HepG2 (cell line): Measurements from ENCODE around the gene MESD. TPM values are rescaled to one million over a fixed set of nuclear protein-coding genes. Genes with fewer than 3 reads are reported as not detected.

Experiments
- ATAC-seq: fragments of 200-7000 bp; cut with Tn5 transposase; 3 replicates; pipeline ENCODE4 v1.9.1; 2020; ENCODE audit warnings: mild to moderate bottlenecking, moderate library complexity
- BruUV-seq: library from RNA; stranded (reverse); fragments of 400-500 nt; replicated peaks from 2 replicates; lab custom pipeline; 2021; lab: Mats Ljungman, UMichigan
- CTCF ChIA-PET: fragments of 300-600 bp; formaldehyde crosslinking; extraction: SDS; loops from one replicate; lab custom pipeline; 2021; ENCODE audit warnings: low total read pairs, inconsistent platforms, low intra/inter-chr PET ratio; lab: Yijun Ruan, JAX
- POLR2A ChIA-PET: fragments of 350-600 bp; sonication (Branson Sonifier 250); formaldehyde crosslinking; loops from one replicate; lab custom pipeline; 2020; ENCODE audit warnings: antibody characterized with exemption, inconsistent platforms; lab: Yijun Ruan, JAX
- DNase-seq: peaks from one replicate; pipeline ENCODE4 v3.0.0-alpha.2; 2015; ENCODE audit warnings: low spot score
- FAIRE-seq: peaks from 3 replicates; lab custom pipeline; 2011; peaks lifted over from hg19 to GRCh38; lab: Jason Lieb, UNC
- H2AFZ ChIP-seq: one replicate; pipeline ENCODE4 v1.6.1; 2011; ENCODE audit warnings: low read length, inconsistent platforms
- H3K27ac ChIP-seq: fragments of 300-600 bp; 3 replicates; pipeline ENCODE4 v1.8.0; 2011; ENCODE audit warnings: mixed run types, mild to moderate bottlenecking, mixed read lengths, low read length, inconsistent platforms; ENCODE audit not compliant: insufficient read depth; ENCODE audit errors: extremely low read length
- H3K27me3 ChIP-seq, 2 experiments: fragments of 200-600 bp in 1 of 2; 2 replicates in 1 of 2; 3 replicates in 1 of 2; pipeline versions ENCODE4 v1.6.0 to v1.8.0; 2011; ENCODE audit warnings: low read length in 2 of 2, mild to moderate bottlenecking in 2 of 2, moderate library complexity in 2 of 2, inconsistent platforms in 1 of 2; ENCODE audit not compliant: insufficient read depth in 2 of 2, control insufficient read depth in 1 of 2
- H3K36me3 ChIP-seq, 2 experiments: fragments of 200-600 bp in 1 of 2; replicated peaks in 1 of 2; 2 replicates in 1 of 2; 3 replicates in 1 of 2; pipeline versions ENCODE4 v1.5.1 to v1.8.0; 2011; ENCODE audit warnings: low read length in 2 of 2, inconsistent platforms in 1 of 2; ENCODE audit not compliant: insufficient read depth in 2 of 2, control insufficient read depth in 1 of 2
- H3K4me1 ChIP-seq: 2 replicates; pipeline ENCODE4 v1.5.1; 2012; ENCODE audit warnings: low read length, inconsistent platforms; ENCODE audit not compliant: insufficient read depth
- H3K4me2 ChIP-seq: 2 replicates; pipeline ENCODE4 v1.6.0; 2011; ENCODE audit warnings: low read depth, low read length, inconsistent platforms
- H3K4me3 ChIP-seq, 3 experiments: fragments of 200-600 bp in 1 of 3; sonication (generic), shearing (Covaris generic) in 1 of 3; replicated peaks in 1 of 3; 2 replicates each; pipeline ENCODE4 v1.5.1; 2011 to 2016; ENCODE audit warnings: low read length in 3 of 3, inconsistent platforms in 2 of 3, low read depth in 2 of 3, mild to moderate bottlenecking in 2 of 3, control low read depth in 1 of 3, mixed read lengths in 1 of 3; ENCODE audit not compliant: insufficient read depth in 1 of 3
- H3K79me2 ChIP-seq: one replicate; pipeline ENCODE4 v1.6.1; 2011; ENCODE audit warnings: low read length, inconsistent platforms; ENCODE audit not compliant: insufficient read depth
- H3K9ac ChIP-seq: 2 replicates; pipeline ENCODE4 v1.6.0; 2011; ENCODE audit warnings: mild to moderate bottlenecking, low read depth, low read length, inconsistent platforms; ENCODE audit not compliant: insufficient read depth
- H3K9me3 ChIP-seq: 2 replicates; pipeline ENCODE4 v1.5.1; 2012; ENCODE audit warnings: mild to moderate bottlenecking, low read length
- H4K20me1 ChIP-seq: 2 replicates; pipeline ENCODE4 v1.6.0; 2011; ENCODE audit warnings: inconsistent platforms, mild to moderate bottlenecking, low read length, moderate library complexity; ENCODE audit not compliant: insufficient read depth
- IRF2 ChIP-seq: IDR thresholded peaks from 2 replicates; pipeline ENCODE4 v1.6.1; 2018; ENCODE audit warnings: missing genetic modification reagents, missing compliant biosample characterization
- PRDM10 ChIP-seq: sonication (generic); formaldehyde crosslinking; IDR thresholded peaks from 2 replicates; pipeline ENCODE4 v1.4.0; 2020; ENCODE audit warnings: low read depth, missing genetic modification reagents
- SOX6 ChIP-seq, 2 experiments: fragments of 450-650 bp in 1 of 2; sonication (generic) in 1 of 2; formaldehyde crosslinking in 1 of 2; IDR thresholded peaks; 2 replicates each; pipeline versions ENCODE4 v1.4.0 to v1.6.1; 2017 to 2020; ENCODE audit warnings: antibody characterized with exemption in 1 of 2, mild to moderate bottlenecking in 1 of 2, missing genetic modification reagents in 1 of 2
- TEAD2 ChIP-seq: sonication (generic); formaldehyde crosslinking; IDR thresholded peaks from 2 replicates; pipeline ENCODE4 v1.9.0; 2021; ENCODE audit warnings: missing genetic modification reagents
- ZBTB7B ChIP-seq: sonication (generic); formaldehyde crosslinking; IDR thresholded peaks from 2 replicates; pipeline ENCODE4 v1.4.0; 2020; ENCODE audit warnings: missing genetic modification reagents
- ZBTB8A ChIP-seq: sonication (generic); formaldehyde crosslinking; IDR thresholded peaks from 2 replicates; pipeline ENCODE4 v1.4.0; 2020; ENCODE audit warnings: mild to moderate bottlenecking, low read depth, missing genetic modification reagents, borderline replicate concordance
- ZNF180 ChIP-seq: sonication (generic); formaldehyde crosslinking; IDR thresholded peaks from 2 replicates; pipeline ENCODE4 v1.4.0; 2020; ENCODE audit warnings: low read depth, missing genetic modification reagents, borderline replicate concordance
- ZNF576 ChIP-seq: sonication (generic); formaldehyde crosslinking; IDR thresholded peaks from 2 replicates; pipeline ENCODE4 v1.4.0; 2020; ENCODE audit warnings: mild to moderate bottlenecking, missing genetic modification reagents
- ZNF616 ChIP-seq: sonication (generic); formaldehyde crosslinking; IDR thresholded peaks from 2 replicates; pipeline ENCODE4 v1.5.0; 2020; ENCODE audit warnings: low read depth, mild to moderate bottlenecking, missing genetic modification reagents
- WGBS: methylation state at CpG from one replicate; pipeline ENCODE4 v1.1.6; 2017; ENCODE audit warnings: low lambda C conversion rate; 5-methylcytosine and 5-hydroxymethylcytosine counted together
- in situ Hi-C: cut with HindIII; loops from 2 replicates; pipeline ENCODE4 v1.10.0; 2017; ENCODE audit warnings: low pct_unique_long_range_greater_than_20kb; ENCODE audit not compliant: extremely low pct_ligation_motif_present
- intact Hi-C: fragments of 100-400 bp; cut with micrococcal nuclease; formaldehyde crosslinking; loops from one replicate; pipeline ENCODE4 v1.10.0; 2022; ENCODE audit not compliant: unreplicated experiment
- polyA plus RNA-seq, 8 experiments: library from polyadenylated mRNA; depleted of rRNA in 3 of 8; stranded (reverse) in 7 of 8; unstranded in 1 of 8; fragments of >200 nt; fragmentation: Illumina TruSeq in 4 of 8; extraction: Trizol in 4 of 8; gene quantifications; 2 replicates each; pipeline versions ENCODE4 v1.2.1 to v1.2.3, GENCODE V29; 2011 to 2016; ENCODE audit warnings: low read depth in 4 of 8, missing spikeins in 1 of 8, mixed read lengths in 1 of 8; ENCODE audit not compliant: insufficient read depth in 1 of 8
- total RNA-seq, 5 experiments: library from RNA; depleted of rRNA; stranded (reverse); fragments of >200 nt; fragmentation: Illumina TruSeq; extraction: Trizol; gene quantifications; 2 replicates each; pipeline ENCODE4 v1.2.3, GENCODE V29; 2016; ENCODE audit warnings: low read depth in 1 of 5
- TF ChIP-seq, protein P1 (sequence below), 2 experiments: fragments of 450-650 bp in 1 of 2; sonication (generic) in 1 of 2; formaldehyde crosslinking; IDR thresholded peaks; 2 replicates each; pipeline versions ENCODE4 v1.5.0 to v1.8.0; 2020 to 2022; ENCODE audit warnings: mild to moderate bottlenecking in 1 of 2, missing genetic modification reagents in 1 of 2

The MESD gene
- total and polyA plus RNA-seq, 2 of the 13 experiments (the other 11 are each of a cell fraction or from before 2014, with no cell fraction given): 18.0 to 46.2 TPM

DNA sequence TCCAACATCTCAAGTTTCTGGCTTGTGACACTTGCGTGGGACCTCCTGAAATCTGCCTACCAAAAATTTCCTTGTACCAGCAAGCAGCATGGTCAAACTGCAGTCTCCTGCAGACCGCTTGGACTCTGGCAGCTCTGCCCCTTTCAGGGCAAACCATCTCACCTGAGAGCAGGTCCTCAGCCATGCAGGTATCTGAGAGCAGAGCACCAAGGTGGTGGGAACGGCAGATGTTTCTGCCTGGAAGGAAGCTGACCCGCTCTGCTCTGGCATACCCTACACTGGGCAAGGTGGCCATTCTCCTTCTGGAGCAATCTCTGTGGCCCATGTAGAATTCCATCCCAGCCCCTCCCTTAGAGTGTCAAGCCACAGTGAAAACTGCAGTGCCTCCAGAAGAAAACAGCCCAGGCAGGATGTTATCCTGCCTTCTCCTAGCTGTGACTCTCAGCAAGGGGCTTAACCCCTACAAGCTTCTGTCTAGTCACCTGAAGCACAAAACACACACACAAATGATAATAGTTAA lies 21.6 kb downstream of the MESD start:
- CTCF ChIA-PET: no interaction called here
- Histone ChIP-seq H3K9ac (no peak overlapping the region), H3K36me3 (no peaks in the 10 kb centered on the region), H4K20me1 (no peaks in the 10 kb centered on the region), H3K4me1 (no peaks in the 10 kb centered on the region), H3K79me2 (no peaks in the 10 kb centered on the region), H3K27me3 (no peaks in the 10 kb centered on the region), H2AFZ (no peak overlapping the region), H3K9me3 (no peaks in the 10 kb centered on the region), H3K4me2 (no peak overlapping the region), H3K27ac (no peak overlapping the region), H3K4me3 (no peak overlapping the region)
- FAIRE-seq: no peak
- ATAC-seq: no peak
- 100% methylated on average over 1 of the region's 4 CpGs for WGBS
- intact Hi-C loops: no loop called here
- POLR2A ChIA-PET: interaction anchor here (1.5 kb wide), 1 partner anchor 14 kb away, joined by 3 read pairs; no protein-coding TSS in a partner anchor
- DNase-seq: no peak
- BruUV-seq: no TSS peak
- in situ Hi-C loops: loop anchor here (25.0 kb wide), 1 partner anchor 506 kb away; no protein-coding TSS in a partner anchor
- TF ChIP-seq ZNF576 (CRISPR knock-in tag) (no peak), TEAD2 (CRISPR knock-in tag) (no peak)
- TF ChIP-seq, protein P1, sequence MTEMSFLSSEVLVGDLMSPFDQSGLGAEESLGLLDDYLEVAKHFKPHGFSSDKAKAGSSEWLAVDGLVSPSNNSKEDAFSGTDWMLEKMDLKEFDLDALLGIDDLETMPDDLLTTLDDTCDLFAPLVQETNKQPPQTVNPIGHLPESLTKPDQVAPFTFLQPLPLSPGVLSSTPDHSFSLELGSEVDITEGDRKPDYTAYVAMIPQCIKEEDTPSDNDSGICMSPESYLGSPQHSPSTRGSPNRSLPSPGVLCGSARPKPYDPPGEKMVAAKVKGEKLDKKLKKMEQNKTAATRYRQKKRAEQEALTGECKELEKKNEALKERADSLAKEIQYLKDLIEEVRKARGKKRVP (CRISPR knock-in tag; IDR thresholded peaks at IDR 0.05): no peak

GRCh38 chr15:80967451-80967850 lies 22.2 kb downstream of the MESD start:
- H3K9me3 ChIP-seq: no peaks in the 10 kb centered on the region
- 100% methylated on average over 1 of the region's 3 CpGs for WGBS
- intact Hi-C loops: no loop called here
- FAIRE-seq (no peak), DNase-seq (peak; percentile 28), ATAC-seq (peak; percentile 47; the same call in 2 of the 3 replicates)
- no peak overlapping the region for H3K9ac ChIP-seq
- BruUV-seq: no TSS peak
- H2AFZ ChIP-seq: no peak overlapping the region
- no peak overlapping the region for H3K4me2 ChIP-seq
- ChIA-PET CTCF (no interaction called here), POLR2A (interaction anchor here (1.5 kb wide), 1 partner anchor 13 kb away, joined by 3 read pairs; no protein-coding TSS in a partner anchor)
- no peaks in the 10 kb centered on the region for H3K27me3 ChIP-seq
- H3K27ac ChIP-seq: no peak overlapping the region
- H3K79me2 ChIP-seq: no peaks in the 10 kb centered on the region
- H3K36me3 ChIP-seq: no peaks in the 10 kb centered on the region
- no peak overlapping the region for H3K4me3 ChIP-seq
- in situ Hi-C loops: loop anchor here (25.0 kb wide), 1 partner anchor 505 kb away; no protein-coding TSS in a partner anchor
- TF ChIP-seq ZNF180 (CRISPR knock-in tag) (no peak), IRF2 (CRISPR knock-in tag) (no peak), PRDM10 (CRISPR knock-in tag) (no peak), ZNF616 (no peak), ZBTB7B (CRISPR knock-in tag) (no peak), ZBTB8A (CRISPR knock-in tag) (no peak), SOX6 (IDR thresholded peaks at IDR 0.05) (no peak), SOX6 (CRISPR knock-in tag; IDR thresholded peaks at IDR 0.05) (no peak)
- no peaks in the 10 kb centered on the region for H3K4me1 ChIP-seq
- no peaks in the 10 kb centered on the region for H4K20me1 ChIP-seq
